Measurements from ENCODE around the gene LEKR1. TPM values are rescaled to one million over a fixed set of nuclear protein-coding genes. Genes with fewer than 3 reads are reported as not detected.

Gene LEKR1
- total RNA-seq, 4 donors from 2014 or later, result 0.22 to 1.3 (median 0.34) TPM; not detected in 1

DNA sequence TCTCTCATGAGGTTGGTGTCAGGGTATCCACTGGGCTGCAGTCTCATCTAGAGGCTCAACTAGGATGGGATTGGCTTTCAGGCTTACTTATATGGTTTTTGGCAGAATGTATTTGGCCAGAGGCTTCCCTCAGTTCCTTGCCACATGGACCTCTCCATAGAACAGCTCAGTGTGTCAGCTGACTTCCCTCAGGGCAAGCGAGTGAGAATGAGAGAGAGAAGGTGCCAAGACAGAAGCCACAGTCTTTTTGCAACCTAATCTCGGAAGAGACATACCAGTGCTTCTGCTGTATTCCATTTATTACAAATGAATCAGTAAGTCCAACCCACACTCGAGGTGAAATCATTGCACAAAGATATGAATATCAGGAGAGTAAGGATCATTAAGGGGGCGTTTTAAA is 204.6 kb downstream of the LEKR1 start:
- TF ChIP-seq, protein P1, sequence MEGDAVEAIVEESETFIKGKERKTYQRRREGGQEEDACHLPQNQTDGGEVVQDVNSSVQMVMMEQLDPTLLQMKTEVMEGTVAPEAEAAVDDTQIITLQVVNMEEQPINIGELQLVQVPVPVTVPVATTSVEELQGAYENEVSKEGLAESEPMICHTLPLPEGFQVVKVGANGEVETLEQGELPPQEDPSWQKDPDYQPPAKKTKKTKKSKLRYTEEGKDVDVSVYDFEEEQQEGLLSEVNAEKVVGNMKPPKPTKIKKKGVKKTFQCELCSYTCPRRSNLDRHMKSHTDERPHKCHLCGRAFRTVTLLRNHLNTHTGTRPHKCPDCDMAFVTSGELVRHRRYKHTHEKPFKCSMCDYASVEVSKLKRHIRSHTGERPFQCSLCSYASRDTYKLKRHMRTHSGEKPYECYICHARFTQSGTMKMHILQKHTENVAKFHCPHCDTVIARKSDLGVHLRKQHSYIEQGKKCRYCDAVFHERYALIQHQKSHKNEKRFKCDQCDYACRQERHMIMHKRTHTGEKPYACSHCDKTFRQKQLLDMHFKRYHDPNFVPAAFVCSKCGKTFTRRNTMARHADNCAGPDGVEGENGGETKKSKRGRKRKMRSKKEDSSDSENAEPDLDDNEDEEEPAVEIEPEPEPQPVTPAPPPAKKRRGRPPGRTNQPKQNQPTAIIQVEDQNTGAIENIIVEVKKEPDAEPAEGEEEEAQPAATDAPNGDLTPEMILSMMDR (IDR thresholded peaks at IDR 0.05; ENCODE audit: low read depth), result no peak

DNA sequence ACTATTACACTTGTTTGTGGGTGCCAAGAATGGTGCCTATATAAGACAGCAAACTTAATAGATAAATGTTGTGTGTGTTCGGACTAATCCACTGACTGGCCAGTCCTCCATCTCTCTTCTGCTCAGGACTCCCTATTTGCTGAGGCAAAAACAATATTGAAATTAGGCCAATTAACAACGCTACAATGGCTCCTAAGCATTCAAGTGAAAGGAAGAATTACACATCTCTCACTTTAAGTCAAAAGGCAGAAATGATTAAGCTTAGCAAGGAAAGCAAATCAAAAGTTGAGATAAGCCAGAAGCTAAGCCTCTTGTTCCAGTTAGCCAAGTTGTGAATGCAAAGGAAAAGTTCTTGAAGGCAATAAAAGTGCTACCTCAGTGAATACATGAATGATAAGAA is 206.8 kb downstream of the LEKR1 start:
- TF ChIP-seq, protein P1 (IDR thresholded peaks at IDR 0.05; ENCODE audit: low read depth), result no peak

DNA sequence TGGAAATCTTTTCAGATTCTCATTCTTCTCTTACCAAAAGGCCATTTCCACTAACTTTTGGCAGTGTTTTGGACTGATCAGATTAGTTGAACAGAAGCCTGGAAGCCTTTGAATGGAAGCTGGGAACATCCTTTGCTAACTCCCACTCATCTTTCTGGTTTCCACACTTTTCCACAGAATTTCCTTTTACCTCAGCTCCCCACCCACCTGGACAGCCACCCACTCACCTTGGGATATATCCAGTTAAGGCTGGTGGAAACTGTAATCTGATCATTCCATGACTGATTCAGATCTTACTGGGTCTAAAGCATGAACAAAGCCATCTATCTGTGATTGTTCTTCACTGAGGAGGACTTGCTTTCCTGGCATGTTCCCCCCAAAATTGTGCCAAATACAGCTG is 214.3 kb downstream of the LEKR1 start:
- TF ChIP-seq, protein P1 (IDR thresholded peaks at IDR 0.05; ENCODE audit: low read depth), result no peak

DNA sequence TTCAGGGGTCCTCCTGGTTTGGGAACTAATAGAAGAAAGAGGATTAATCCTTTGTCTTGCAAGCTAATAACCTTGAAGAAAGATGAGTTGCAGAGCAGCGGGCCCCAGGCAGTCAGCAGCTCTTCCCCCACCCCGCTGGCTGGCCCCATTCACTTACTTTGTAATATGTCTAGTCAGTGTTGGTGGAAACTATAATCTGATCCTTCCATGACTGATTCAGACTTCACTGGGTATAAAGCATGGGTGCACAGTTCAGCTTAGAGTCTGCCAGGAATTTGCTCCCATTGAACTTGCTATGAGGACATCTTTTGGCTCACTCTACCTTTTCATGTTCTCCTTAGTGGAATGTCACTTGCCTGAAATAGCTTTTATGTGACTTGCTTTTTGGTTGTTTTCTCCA is 216.1 kb downstream of the LEKR1 start:
- TF ChIP-seq, protein P1 (IDR thresholded peaks at IDR 0.05; ENCODE audit: low read depth), result no peak

GRCh38 chr3:157043771-157044170 is 217.6 kb downstream of the LEKR1 start:
- TF ChIP-seq, protein P1 (IDR thresholded peaks at IDR 0.05; ENCODE audit: low read depth), result no peak

GRCh38 chr3:157045238-157045850 is 219.2 kb downstream of the LEKR1 start:
- TF ChIP-seq, protein P1 (IDR thresholded peaks at IDR 0.05; ENCODE audit: low read depth), result no peak

DNA sequence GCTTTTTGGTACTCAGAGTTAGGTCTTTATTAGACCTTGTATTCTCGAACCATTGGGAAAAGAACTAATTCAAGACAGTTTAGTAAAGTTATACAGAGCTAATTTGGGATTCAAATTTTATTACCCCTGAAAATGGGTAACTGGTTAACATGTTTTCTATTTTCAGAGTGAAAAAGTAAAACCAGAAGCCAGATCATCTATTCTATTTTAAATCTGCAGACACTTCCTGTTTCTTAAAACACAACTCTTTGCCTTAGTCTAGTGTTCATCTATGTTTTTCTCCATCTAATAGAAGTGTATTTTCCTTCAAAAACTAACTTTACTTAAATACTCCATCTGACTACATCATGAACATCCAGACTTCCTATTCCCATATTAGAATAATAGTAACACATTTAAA is 220.4 kb downstream of the LEKR1 start:
- TF ChIP-seq, protein P1 (IDR thresholded peaks at IDR 0.05; ENCODE audit: low read depth), result no peak
